Measurements from ENCODE around the gene MAGEA8. TPM values are rescaled to one million over a fixed set of nuclear protein-coding genes. Genes with fewer than 3 reads are reported as not detected.

MAGEA8 gene
- total and polyA plus RNA-seq, 9 of the 15 experiments (the other 6 are each of a cell fraction or from before 2014, with no cell fraction given): 0.49 to 4.6 (median 1.9) TPM

GRCh38 chrX:149858592-149858991 lies 22.4 kb upstream of the MAGEA8 start:
- Histone ChIP-seq H3K79me2 (ENCODE audit: control insufficient read depth, insufficient read depth, low read length) (no peaks in the 10 kb centered on the region), H4K20me1 (replicated peaks; ENCODE audit: control insufficient read depth, insufficient read depth, low read length) (no peaks in the 10 kb centered on the region), H3K4me3 (no peak overlapping the region), H3K9me1 (ENCODE audit: control insufficient read depth, insufficient read depth, low read length) (no peaks in the 10 kb centered on the region), H3K27me3 (ENCODE audit: control insufficient read depth in 2 of 2, insufficient read depth in 2 of 2, low read length in 2 of 2) (peaks cover 0 to 5% of the 10 kb centered on the region in 2 experiments; a peak in 1 of 5 replicates), H2AFZ (ENCODE audit: low read depth, low read length) (no peak overlapping the region), H3K9ac (ENCODE audit: insufficient read depth in 1 of 2, low read depth in 2 of 2, low read length in 2 of 2) (no peak overlapping the region), H3K4me1 (replicated peaks in 1 of 2; ENCODE audit: control insufficient read depth in 2 of 2, insufficient read depth in 2 of 2, low read length in 2 of 2) (peaks cover 3 to 8% of the 10 kb centered on the region in 2 experiments; a peak in 3 of 5 replicates), H3K9me3 (replicated peaks; ENCODE audit: control insufficient read depth, insufficient read depth, low read depth, low read length) (no peaks in the 10 kb centered on the region; the same call in 1 of the 2 replicates), H3K4me2 (ENCODE audit: insufficient read depth, low read length) (no peak overlapping the region), H3K27ac (ENCODE audit: extremely low read depth, low read depth, low read length) (no peak overlapping the region), H3K36me3 (ENCODE audit: control insufficient read depth, insufficient read depth, low read length) (no peaks in the 10 kb centered on the region)
- ChIA-PET CTCF (ENCODE audit: low intra/inter-chr PET ratio) (no interaction called here), POLR2A (no interaction called here)
- DNase-seq (ENCODE audit: extremely low read depth in 1 of 4, low spot score in 3 of 4) (no peak), FAIRE-seq (no peak), ATAC-seq (no peak)
- in situ Hi-C loops (cut with MboI): no loop called here
- intact Hi-C loops (cut with micrococcal nuclease): no loop called here
- TF ChIP-seq FUS (optimal IDR thresholded peaks at IDR 0.05; ENCODE audit: low read depth, low read length) (no peak), ZC3H8 (IDR thresholded peaks at IDR 0.05) (no peak), SIRT6 (IDR thresholded peaks at IDR 0.05; ENCODE audit: low read depth, low read length) (no peak)
- 9% methylated on average over 1 of the region's 6 CpGs for WGBS (ENCODE audit: insufficient coverage, low coverage, missing lambda C conversion rate)
- no TSS peak for BruUV-seq (replicated peaks)

GRCh38 chrX:149860445-149860844 lies 20.5 kb upstream of the MAGEA8 start:
- H3K36me3 ChIP-seq (ENCODE audit: control insufficient read depth, insufficient read depth, low read length): no peaks in the 10 kb centered on the region
- TF ChIP-seq ZNF398 (CRISPR knock-in tag; IDR thresholded peaks at IDR 0.05) (no peak), NFIX (CRISPR knock-in tag; IDR thresholded peaks at IDR 0.05; ENCODE audit: low read depth) (no peak), RBM25 (IDR thresholded peaks at IDR 0.05; ENCODE audit: low read depth, low read length, severe bottlenecking) (no peak), MXD1 (CRISPR knock-in tag; IDR thresholded peaks at IDR 0.05; ENCODE audit: borderline replicate concordance, poor library complexity, severe bottlenecking) (no peak), TSHZ1 (CRISPR knock-in tag; IDR thresholded peaks at IDR 0.05) (no peak), ZFP30 (CRISPR knock-in tag; IDR thresholded peaks at IDR 0.05; ENCODE audit: borderline replicate concordance) (no peak), KLF6 (CRISPR knock-in tag; IDR thresholded peaks at IDR 0.05; ENCODE audit: borderline replicate concordance) (no peak)

More at GRCh38 chrX:149860445-149860844, 20.5 kb upstream of the MAGEA8 start:
- peaks cover 0 to 3% of the 10 kb centered on the region in 2 experiments; a peak in 1 of 5 replicates for H3K4me1 ChIP-seq (replicated peaks in 1 of 2; ENCODE audit: control insufficient read depth in 2 of 2, insufficient read depth in 2 of 2, low read length in 2 of 2)
- DNase-seq (ENCODE audit: extremely low read depth in 1 of 4, low spot score in 3 of 4) (no peak), ATAC-seq (no peak), FAIRE-seq (no peak)
- intact Hi-C loops (cut with micrococcal nuclease): no loop called here
- H3K27me3 ChIP-seq (ENCODE audit: control insufficient read depth in 2 of 2, insufficient read depth in 2 of 2, low read length in 2 of 2): peaks cover 0 to 5% of the 10 kb centered on the region in 2 experiments; a peak in 1 of 5 replicates
- in situ Hi-C loops (cut with MboI): no loop called here
- H3K27ac ChIP-seq (ENCODE audit: extremely low read depth, low read depth, low read length): no peak overlapping the region
- no peaks in the 10 kb centered on the region for H3K79me2 ChIP-seq (ENCODE audit: control insufficient read depth, insufficient read depth, low read length)
- no peaks in the 10 kb centered on the region; the same call in 1 of the 2 replicates for H3K9me3 ChIP-seq (replicated peaks; ENCODE audit: control insufficient read depth, insufficient read depth, low read depth, low read length)
- BruUV-seq (replicated peaks): no TSS peak
- H3K4me3 ChIP-seq: no peak overlapping the region
- no peak overlapping the region for H3K4me2 ChIP-seq (ENCODE audit: insufficient read depth, low read length)
- H3K9ac ChIP-seq (ENCODE audit: insufficient read depth in 1 of 2, low read depth in 2 of 2, low read length in 2 of 2): no peak overlapping the region
- no peaks in the 10 kb centered on the region for H3K9me1 ChIP-seq (ENCODE audit: control insufficient read depth, insufficient read depth, low read length)
- no peak overlapping the region for H2AFZ ChIP-seq (ENCODE audit: low read depth, low read length)
- CTCF ChIA-PET (ENCODE audit: low intra/inter-chr PET ratio): no interaction called here
- H4K20me1 ChIP-seq (replicated peaks; ENCODE audit: control insufficient read depth, insufficient read depth, low read length): no peaks in the 10 kb centered on the region
- POLR2A ChIA-PET: no interaction called here

All from K562 (cell line).